ENCODE results near the gene ATRIP. TPM values are rescaled to one million over a fixed set of nuclear protein-coding genes. Genes with fewer than 3 reads are reported as not detected.

Gene ATRIP
- total RNA-seq = 5.1 and 6.3 TPM in 2 replicates

DNA sequence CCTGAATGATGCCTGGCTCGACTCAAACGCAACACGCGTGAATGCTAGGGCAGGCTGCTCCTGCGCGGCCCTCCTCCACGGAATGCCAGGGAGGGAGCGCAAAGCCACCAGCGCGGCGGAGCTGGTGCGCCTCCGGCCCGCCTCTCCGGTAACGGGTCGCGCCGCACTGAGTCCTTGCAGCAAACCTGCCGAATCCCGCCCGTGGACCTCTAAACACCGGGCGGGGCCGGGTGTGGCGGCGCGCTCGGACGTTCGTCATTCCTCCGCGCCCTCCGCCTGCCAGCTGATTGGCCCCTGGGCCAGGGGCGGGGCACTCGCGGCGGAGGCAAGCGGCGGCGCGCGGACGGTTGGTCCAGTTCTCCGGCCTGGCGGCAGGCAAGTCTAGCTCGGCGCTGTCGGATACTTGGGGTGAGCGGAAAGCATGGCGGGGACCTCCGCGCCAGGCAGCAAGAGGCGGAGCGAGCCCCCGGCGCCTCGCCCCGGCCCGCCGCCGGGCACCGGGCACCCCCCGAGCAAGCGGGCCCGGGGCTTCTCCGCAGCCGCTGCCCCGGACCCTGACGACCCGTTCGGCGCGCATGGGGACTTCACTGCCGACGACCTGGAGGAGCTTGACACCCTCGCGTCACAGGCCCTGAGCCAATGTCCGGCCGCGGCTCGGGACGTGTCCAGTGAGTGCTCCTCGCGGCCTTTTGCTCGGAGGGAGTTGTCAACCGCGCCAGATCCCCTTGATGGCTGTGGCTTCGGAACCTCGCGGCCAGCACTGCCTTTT lies at the start of gene ATRIP:
ATRIP (plus strand) TSS at position 313 of the 769 bp plus-strand sequence; CDS start at position 422, 109 bp downstream.

DNA sequence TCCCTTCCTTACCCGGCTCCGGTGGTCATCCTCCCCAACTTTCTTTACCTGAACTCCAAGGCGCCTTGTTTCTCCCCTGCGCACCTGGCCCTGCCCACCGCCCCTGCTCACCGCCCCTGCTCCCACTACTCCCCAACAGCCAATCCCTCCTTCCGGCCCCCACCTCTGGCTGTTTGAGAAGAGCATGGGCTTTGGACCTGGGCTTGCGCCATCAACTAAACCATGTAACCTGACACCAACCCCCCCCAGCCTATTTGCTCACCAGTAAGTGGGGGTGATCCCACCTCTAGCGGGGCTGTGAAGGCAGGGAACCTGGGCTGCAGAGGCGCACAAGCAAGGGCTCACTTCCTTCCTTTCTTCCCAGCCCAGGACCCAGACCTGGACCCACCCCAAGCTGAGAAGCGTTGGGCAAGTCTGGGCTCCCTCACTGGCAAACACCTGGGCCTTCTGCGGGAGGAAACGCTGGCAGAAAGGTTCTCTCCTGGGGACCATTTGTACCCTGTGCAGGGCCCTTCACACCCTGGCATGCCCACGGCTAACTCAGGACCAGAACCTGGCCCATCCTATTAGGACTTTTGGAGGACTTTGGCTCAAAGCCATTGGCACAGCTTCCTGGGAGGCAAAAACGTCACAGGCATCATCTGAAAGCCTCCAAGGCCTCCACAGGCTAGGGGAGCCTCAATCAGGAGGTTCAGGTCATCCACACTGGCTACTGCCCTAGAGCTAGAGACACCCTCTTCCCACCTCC lies 16.4 kb upstream of the ATRIP start, which contains the start of gene PLXNB1:
PLXNB1 (minus strand) TSS at position 127 of the 748 bp plus-strand sequence. CDS start 5,475 bp downstream, outside the sequence.

DNA sequence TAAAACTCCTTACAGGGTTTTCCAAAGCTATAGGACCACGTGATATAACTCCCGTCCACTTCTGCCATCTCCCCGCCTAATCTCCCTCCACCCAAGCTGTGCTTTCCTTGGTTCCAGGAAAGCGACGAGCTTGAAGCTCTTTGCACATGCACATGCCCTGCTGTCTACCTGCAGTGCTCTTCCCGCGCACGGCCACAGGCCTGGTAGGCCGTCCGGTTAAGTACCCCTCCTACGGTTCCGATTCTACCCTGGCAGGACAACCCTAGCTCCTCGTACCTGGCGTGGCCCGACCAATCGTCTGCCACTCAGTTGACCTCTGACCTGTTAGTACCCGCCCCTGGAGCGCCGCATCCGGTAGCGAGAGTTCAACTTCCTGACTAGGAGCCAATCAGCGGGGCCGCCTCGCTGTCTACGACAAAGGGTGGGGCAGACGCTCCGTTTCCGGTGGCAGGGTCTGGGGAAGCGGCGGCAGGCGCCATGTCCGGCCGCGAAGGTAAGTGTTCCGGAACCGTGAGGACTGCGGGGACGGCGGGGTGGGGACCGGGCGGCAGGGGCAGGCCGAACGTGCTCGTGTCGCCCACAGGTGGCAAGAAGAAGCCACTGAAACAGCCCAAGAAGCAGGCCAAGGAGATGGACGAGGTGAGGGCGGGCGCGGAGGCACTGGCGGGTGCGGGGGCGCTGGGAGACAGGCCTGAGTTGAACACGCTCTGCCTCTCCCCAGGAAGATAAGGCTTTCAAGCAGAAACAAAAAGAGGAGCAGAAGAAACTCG lies 6.5 kb upstream of the ATRIP start, which contains the start of the genes CCDC51 and TMA7:
CCDC51 (minus strand) TSS at position 300 of the 770 bp plus-strand sequence. CDS start 4,991 bp downstream, outside the sequence.
TMA7 (plus strand) TSS at position 438 of the 770 bp plus-strand sequence; CDS start at position 478, 40 bp downstream.

DNA sequence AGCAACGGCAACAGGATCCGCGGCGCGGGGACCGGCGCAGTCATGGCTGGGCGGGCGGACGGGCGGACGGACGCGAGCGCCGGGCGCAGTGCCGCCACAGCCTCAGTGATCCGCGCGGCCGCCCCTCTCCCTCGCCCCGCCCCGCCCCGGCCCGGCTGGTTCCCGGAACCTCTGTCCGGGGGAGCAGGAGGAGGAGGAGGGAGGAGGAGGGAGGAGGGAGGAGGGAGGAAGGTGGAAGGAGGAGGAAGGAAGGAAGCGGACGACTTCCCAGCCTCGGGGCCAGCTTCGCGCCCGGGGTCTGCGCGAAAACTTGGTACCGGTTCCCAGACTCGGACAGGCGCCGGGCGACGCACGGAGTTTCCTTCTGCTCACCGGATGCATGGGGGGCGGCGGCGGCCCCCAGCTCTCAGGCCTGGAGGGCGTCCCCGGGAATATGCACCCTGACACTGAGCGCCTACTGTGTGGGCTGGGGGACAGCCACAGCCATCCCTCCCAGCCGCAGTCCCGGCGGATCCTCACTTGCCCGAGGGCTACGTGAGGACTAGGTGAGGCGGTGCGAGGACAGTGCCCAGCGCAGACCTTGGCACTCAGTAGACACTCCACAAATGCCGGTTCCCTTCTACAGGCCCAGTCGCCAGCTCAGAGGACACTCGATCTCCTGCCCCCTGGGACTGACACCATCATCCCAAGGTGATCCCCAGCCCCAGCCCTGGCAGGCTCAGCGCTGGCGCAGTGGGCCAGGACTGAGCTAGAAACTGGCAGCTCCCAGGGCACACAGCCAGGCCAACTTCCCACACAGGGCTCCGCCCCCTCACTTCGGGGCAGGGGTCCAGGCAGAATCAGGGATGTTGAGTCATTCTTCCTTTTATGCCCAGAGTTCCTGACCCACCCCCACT lies 57.8 kb downstream of the ATRIP start, which contains the start of gene SHISA5:
SHISA5 (minus strand) TSS at position 124 of the 896 bp plus-strand sequence; CDS start at position 44, 80 bp downstream.

Other genes starting within 250 kb of the ATRIP start
- gene CAMP, start 223.2 kb upstream of the ATRIP start, total RNA-seq = not detected in 2 replicates
- 4.9 and 6.9 TPM in 2 replicates for gene ZNF589, start 205.6 kb upstream of the ATRIP start, total RNA-seq
- 21.3 and 21.6 TPM in 2 replicates for gene NME6, start 145.4 kb upstream of the ATRIP start, total RNA-seq
- not detected in 2 replicates for gene SPINK8, start 113.1 kb upstream of the ATRIP start, total RNA-seq
- gene FBXW12, start 74.5 kb upstream of the ATRIP start, total RNA-seq = not detected in 2 replicates
- gene PLXNB1, start 16.7 kb upstream of the ATRIP start, total RNA-seq = 23.8 and 37.3 TPM in 2 replicates
- 11.3 and 12.6 TPM in 2 replicates for gene CCDC51, start 6.6 kb upstream of the ATRIP start, total RNA-seq
- gene TMA7, start 6.5 kb upstream of the ATRIP start, total RNA-seq = 69.9 and 93.4 TPM in 2 replicates
- gene SHISA5, start 57.4 kb downstream of the ATRIP start, total RNA-seq = 134 and 160 TPM in 2 replicates
- 59.8 and 62.5 TPM in 2 replicates for gene PFKFB4, start 110.1 kb downstream of the ATRIP start, total RNA-seq
- 0.98 and 1.4 TPM in 2 replicates for gene UCN2, start 117.0 kb downstream of the ATRIP start, total RNA-seq
- 32.6 and 40.7 TPM in 2 replicates for gene COL7A1, start 148.6 kb downstream of the ATRIP start, total RNA-seq
- 229 and 273 TPM in 2 replicates for gene UQCRC1, start 162.9 kb downstream of the ATRIP start, total RNA-seq
- gene TMEM89, start 175.0 kb downstream of the ATRIP start, total RNA-seq = not detected in 2 replicates
- 19.3 and 20.7 TPM in 2 replicates for gene SLC26A6, start 188.7 kb downstream of the ATRIP start, total RNA-seq
- gene CELSR3, start 216.1 kb downstream of the ATRIP start, total RNA-seq = 0.91 and 2.9 TPM in 2 replicates
- gene NCKIPSD, start 239.2 kb downstream of the ATRIP start, total RNA-seq = 15.9 and 18.9 TPM in 2 replicates

Data from smooth muscle cell of the pulmonary artery (primary cell).